Lung (tissue), 12 donors: ENCODE measurements around the gene IRF2BP1. TPM values are rescaled to one million over a fixed set of nuclear protein-coding genes. Genes with fewer than 3 reads are reported as not detected.

ENCODE experiments used
- ATAC-seq: fragments of 200-7000 bp; cut with Tn5 transposase; one replicate; pipeline ENCODE4 v1.9.1; 2020; ENCODE audit warnings: moderate number of reproducible peaks; ENCODE audit not compliant: insufficient read depth, low FRiP score
- DNase-seq, 3 donors: peaks; one replicate each; pipeline ENCODE4 v3.0.0-alpha.2; 2013 to 2017
- H3K27ac ChIP-seq, 2 donors: one replicate each; pipeline ENCODE4 v1.5.1; 2013; ENCODE audit warnings: mild to moderate bottlenecking in 2 of 2, moderate library complexity in 2 of 2, control low read depth in 1 of 2, inconsistent platforms in 1 of 2, low read depth in 1 of 2, low read length in 1 of 2
- H3K27me3 ChIP-seq, 3 donors: one replicate each; pipeline ENCODE4 v1.5.1; 2013; ENCODE audit warnings: low read length in 2 of 3; ENCODE audit not compliant: control insufficient read depth in 3 of 3, insufficient read depth in 3 of 3
- H3K36me3 ChIP-seq, 4 donors: one replicate each; pipeline ENCODE4 v1.5.1; 2013; ENCODE audit warnings: low read length in 4 of 4, mild to moderate bottlenecking in 1 of 4, moderate library complexity in 1 of 4; ENCODE audit not compliant: control insufficient read depth in 4 of 4, insufficient read depth in 4 of 4
- H3K4me1 ChIP-seq, 5 donors: one replicate each; pipeline ENCODE4 v1.5.1; 2013; ENCODE audit warnings: low read length in 5 of 5, mild to moderate bottlenecking in 2 of 5, moderate library complexity in 1 of 5; ENCODE audit not compliant: control insufficient read depth in 5 of 5, insufficient read depth in 5 of 5
- H3K4me3 ChIP-seq: one replicate; pipeline ENCODE4 v1.5.1; 2013; ENCODE audit warnings: mild to moderate bottlenecking, control low read depth, moderate library complexity
- H3K9ac ChIP-seq, 2 donors: one replicate each; pipeline ENCODE4 v1.5.1; 2013; ENCODE audit warnings: low read length in 2 of 2, control low read depth in 1 of 2; ENCODE audit not compliant: insufficient read depth in 1 of 2
- H3K9me3 ChIP-seq, 4 donors: one replicate each; pipeline ENCODE4 v1.5.1; 2013; ENCODE audit warnings: low read length in 3 of 4, mild to moderate bottlenecking in 1 of 4, moderate library complexity in 1 of 4; ENCODE audit not compliant: control insufficient read depth in 4 of 4, insufficient read depth in 3 of 4
- WGBS, 2 donors: extraction: QIAGEN DNeasy Blood & Tissue Kit; methylation state at CpG; one replicate each; pipeline ENCODE4 v1.1.7; 2013; 5-methylcytosine and 5-hydroxymethylcytosine counted together
- polyA plus RNA-seq, 2 donors: library from polyadenylated mRNA; stranded (reverse); fragments of 200-250 nt; gene quantifications; one replicate each; pipeline ENCODE4 v1.2.1, GENCODE V29; 2013
- total RNA-seq, 2 donors: library from RNA; depleted of rRNA in 1 of 2; stranded (reverse); fragments of >200 nt in 1 of 2; gene quantifications; one replicate each; pipeline ENCODE4 v1.2.1, GENCODE V29; 2014 to 2021
- TF ChIP-seq, protein P1 (sequence below): IDR thresholded peaks from 2 replicates; pipeline ENCODE4 v1.5.1; 2012; ENCODE audit warnings: mild to moderate bottlenecking; ENCODE audit errors: control extremely low read depth, extremely low read depth
- donor health status: control.
- donor health status: control.
- donor health status: Bipolar disorder and iron deficiency.
- donor health status: healthy.
- donor health status: DM: yes; HTN: yes; CAD: no.

IRF2BP1 gene
- total and polyA plus RNA-seq, 4 donors = 10.9 to 24.3 (median 19.2) TPM

DNA sequence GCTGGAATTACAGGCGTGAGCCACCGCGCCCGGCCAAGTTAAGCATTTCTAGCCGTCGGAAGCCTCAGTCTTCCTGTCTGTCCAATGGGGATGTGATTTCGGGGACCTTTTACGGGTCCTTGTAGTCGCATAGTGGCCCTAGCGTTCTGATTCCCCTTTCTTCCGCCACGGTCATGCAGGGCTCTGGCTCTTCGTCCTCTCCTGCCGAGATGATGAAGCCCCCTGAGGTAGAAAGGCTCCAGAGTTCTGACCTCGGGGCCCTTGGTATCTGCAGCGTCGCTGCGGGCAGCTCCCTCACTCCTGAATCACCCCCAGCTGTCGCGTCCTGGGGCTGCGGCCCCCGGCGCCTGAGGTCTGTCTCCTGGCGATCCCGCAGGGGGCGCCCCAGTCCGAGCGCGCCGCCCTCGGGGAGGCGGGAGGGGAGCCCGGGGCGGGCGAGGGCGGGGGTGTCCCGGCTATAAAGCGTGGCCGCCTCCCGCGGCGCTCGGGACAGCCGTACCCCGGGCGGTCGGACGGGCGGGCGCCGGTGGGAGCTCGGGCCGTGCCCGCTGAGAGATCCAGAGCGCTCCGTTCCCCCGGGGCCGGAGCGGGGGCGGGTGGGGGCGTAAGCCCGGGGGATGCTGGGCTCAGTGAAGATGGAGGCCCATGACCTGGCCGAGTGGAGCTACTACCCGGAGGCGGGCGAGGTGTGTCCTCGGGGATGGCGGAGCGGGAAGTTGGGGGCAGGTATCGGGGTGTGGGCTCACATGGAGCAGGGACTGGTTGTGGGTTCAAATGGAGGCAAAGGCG is 21.9 kb downstream of the IRF2BP1 start, which contains the start of gene FOXA3:
FOXA3 (plus strand) TSS at position 487 of the 789 bp plus-strand sequence; CDS start at position 618, 131 bp downstream.
- TF ChIP-seq, protein P1, sequence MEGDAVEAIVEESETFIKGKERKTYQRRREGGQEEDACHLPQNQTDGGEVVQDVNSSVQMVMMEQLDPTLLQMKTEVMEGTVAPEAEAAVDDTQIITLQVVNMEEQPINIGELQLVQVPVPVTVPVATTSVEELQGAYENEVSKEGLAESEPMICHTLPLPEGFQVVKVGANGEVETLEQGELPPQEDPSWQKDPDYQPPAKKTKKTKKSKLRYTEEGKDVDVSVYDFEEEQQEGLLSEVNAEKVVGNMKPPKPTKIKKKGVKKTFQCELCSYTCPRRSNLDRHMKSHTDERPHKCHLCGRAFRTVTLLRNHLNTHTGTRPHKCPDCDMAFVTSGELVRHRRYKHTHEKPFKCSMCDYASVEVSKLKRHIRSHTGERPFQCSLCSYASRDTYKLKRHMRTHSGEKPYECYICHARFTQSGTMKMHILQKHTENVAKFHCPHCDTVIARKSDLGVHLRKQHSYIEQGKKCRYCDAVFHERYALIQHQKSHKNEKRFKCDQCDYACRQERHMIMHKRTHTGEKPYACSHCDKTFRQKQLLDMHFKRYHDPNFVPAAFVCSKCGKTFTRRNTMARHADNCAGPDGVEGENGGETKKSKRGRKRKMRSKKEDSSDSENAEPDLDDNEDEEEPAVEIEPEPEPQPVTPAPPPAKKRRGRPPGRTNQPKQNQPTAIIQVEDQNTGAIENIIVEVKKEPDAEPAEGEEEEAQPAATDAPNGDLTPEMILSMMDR = peak; percentile 30
- peak; percentile 37 for ATAC-seq
- Histone ChIP-seq H3K4me1 (peaks cover 0 to 6% (median 1%) of the 10 kb centered on the region in 5 donors), H3K27me3 (peaks cover 0 to 26% (median 24%) of the 10 kb centered on the region in 3 donors), H3K27ac (no peak within 1 kb of the TSS), H3K9ac (no peak within 1 kb of the TSS), H3K4me3 (no peak within 1 kb of the TSS), H3K9me3 (no peaks in the 10 kb centered on the region), H3K36me3 (peaks cover 0 to 11% (median 5%) of the 10 kb centered on the region in 4 donors)
- peak in 2 of 3 donors; percentile 19 to 28 for DNase-seq
- 2 to 3% methylated on average over 64 to 71 of the region's 71 CpGs for WGBS, 2 donors

DNA sequence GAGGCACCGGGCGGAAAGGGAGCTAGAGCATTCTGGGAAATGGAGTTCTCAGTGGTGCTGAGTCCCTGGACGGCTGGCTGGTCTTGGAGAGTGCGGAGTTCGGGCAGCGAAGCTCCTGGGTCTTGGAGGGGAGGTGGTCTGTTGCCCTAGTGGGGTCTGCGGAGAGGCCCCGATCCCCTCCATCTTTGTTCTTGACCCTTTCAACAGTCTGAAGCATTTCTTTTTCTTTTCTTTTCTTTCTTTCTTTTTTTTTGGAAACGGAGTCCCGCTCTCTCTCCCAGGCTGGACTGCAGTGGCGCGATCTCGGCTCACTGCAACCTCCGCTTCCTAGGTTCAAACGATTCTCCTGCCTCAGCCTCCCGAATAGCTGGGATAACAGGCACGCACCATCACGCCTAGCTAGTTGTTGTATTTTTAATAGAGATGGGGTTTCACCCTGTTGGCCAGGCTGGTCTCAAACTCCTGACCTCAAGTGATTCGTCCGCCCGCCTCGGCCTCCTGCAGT is 22.6 kb downstream of the IRF2BP1 start:
- Histone ChIP-seq H3K4me1 (peaks cover 0 to 6% (median 1%) of the 10 kb centered on the region in 5 donors), H3K4me3 (no peak overlapping the region), H3K9ac (no peak overlapping the region), H3K36me3 (peaks cover 0 to 13% (median 7%) of the 10 kb centered on the region in 4 donors), H3K27me3 (peaks cover 0 to 26% (median 24%) of the 10 kb centered on the region in 3 donors), H3K9me3 (no peaks in the 10 kb centered on the region), H3K27ac (no peak overlapping the region)
- DNase-seq (no peak), ATAC-seq (no peak)
- 2 to 3% methylated on average over 22 of the region's 22 CpGs for WGBS, 2 donors
- TF ChIP-seq, protein P1 = no peak

DNA sequence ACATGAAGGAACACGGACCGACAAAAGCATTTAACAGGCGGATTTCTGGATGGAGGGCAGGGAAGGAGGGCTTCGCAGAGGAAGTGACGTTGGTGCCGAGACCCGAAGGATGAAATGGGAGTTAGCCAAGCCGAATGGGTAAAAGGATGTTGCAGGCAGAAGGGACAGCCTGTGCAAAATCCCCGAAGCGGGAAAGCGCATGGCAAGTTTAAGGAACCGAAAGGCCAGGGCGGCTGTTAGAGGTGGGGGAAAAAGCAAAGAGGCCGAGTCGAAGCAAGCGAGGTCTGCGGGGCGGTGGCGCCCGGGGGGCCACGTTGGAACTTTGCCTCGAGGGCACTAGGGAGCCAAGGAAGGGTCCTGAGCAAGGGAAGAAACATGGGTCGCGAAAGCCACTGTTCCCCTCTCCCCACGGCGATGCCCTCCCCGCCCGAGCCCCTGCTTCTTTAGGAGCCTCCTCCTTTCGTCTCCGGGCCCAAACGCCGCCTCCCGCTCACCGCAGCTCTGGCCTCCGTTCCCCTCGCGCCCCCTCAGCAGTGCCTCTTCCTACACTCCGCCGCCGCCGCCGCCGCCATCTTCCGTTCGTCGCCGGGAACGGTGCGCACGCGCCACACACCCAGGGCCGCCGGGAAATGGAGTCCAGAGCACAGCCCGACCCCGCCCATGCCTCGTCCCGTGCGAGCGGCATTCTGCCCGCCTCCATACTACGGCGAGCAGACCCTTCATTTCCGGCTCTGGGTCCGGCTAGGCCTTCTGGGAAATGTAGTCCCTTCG is 23.2 kb downstream of the IRF2BP1 start, which contains the start of gene SYMPK:
SYMPK (minus strand) TSS at position 584 of the 771 bp plus-strand sequence. CDS start 8,652 bp downstream, outside the sequence.
- Histone ChIP-seq H3K4me3 (peak within 1 kb of the TSS; percentile 82), H3K4me1 (peaks cover 0 to 6% (median 2%) of the 10 kb centered on the region in 5 donors), H3K27me3 (peaks cover 0 to 26% (median 24%) of the 10 kb centered on the region in 3 donors), H3K27ac (peak within 1 kb of the TSS; percentile 89 to 93), H3K36me3 (peaks cover 0 to 13% (median 9%) of the 10 kb centered on the region in 4 donors), H3K9ac (peak within 1 kb of the TSS; percentile 59 to 74), H3K9me3 (no peaks in the 10 kb centered on the region)
- ATAC-seq (peak; percentile 99), DNase-seq (peak; percentile 99 to 100 (median 99))
- TF ChIP-seq, protein P1 = peak; percentile 4
- WGBS, 2 donors = 0 to 1% methylated on average over 60 to 65 of the region's 65 CpGs
